ENCODE results near the gene PSENEN.

Gene PSENEN

DNA sequence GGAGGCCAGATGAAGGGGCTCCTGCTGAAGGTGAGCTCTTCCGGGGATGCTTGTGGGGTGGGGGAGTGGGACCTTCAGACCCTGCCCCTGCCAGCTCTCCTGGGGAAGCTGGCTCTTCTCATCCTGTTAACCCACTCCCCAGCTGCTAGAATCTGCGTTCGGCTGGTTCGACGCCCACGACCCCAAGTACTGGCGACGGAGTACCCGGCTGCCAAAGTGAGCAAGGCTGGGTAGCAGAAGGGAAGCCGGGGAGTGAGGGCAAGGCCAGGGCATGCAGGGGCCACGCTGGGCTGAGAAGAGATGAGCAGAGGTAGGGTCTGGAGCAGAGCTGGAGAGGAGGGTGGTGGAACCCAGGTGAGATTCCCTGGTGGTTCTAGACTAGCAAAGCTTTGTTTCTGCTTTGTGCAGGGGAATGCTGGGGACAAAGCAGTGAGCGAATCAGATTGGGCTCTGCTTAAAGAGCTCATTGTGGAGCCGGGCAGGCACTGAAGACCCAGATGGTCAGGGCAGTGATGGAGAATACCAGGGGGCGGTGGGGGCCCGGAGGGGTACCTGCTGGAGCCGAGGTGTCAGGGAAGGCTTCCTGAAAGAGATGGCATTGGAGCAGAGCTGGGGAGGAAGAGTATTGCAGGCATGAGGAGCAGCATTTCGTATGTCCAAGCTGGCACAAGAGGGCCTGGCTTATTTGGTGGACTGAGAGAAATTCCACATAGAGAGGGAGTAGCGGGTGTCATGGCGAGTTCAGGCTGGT, 17.3 kb upstream of the PSENEN start:
- Histone ChIP-seq H2AK5ac (ENCODE audit: low read length, severe bottlenecking) (no peak overlapping the region), H3K4me1 (ENCODE audit: control insufficient read depth, insufficient read depth, low read depth, low read length) (no peaks in the 10 kb centered on the region), H2BK5ac (ENCODE audit: low read depth, low read length, poor library complexity, severe bottlenecking) (no peak overlapping the region), H2BK120ac (ENCODE audit: low read depth, low read length) (no peak overlapping the region), H3K79me1 (replicated peaks; ENCODE audit: low read length, poor library complexity, severe bottlenecking) (peaks cover 73% of the 10 kb centered on the region), H3K4ac (ENCODE audit: low read depth in 1 of 2, low read length in 2 of 2) (no peak overlapping the region), H3K18ac (ENCODE audit: low read depth in 1 of 2, low read length in 2 of 2) (no peak overlapping the region), H2AFZ (ENCODE audit: low read depth, low read length) (no peak overlapping the region), H4K8ac (ENCODE audit: low read length) (no peak overlapping the region), H3K9ac (ENCODE audit: low read length) (no peak overlapping the region), H3K4me2 (ENCODE audit: low read length, poor library complexity, severe bottlenecking) (no peak overlapping the region), H3K27me3 (ENCODE audit: control insufficient read depth in 1 of 2, insufficient read depth in 1 of 2, low read length in 2 of 2) (no peaks in the 10 kb centered on the region), H3K36me3 (ENCODE audit: control insufficient read depth in 1 of 2, insufficient read depth in 2 of 2, low read depth in 1 of 2, low read length in 2 of 2) (peaks cover 88 to 99% of the 10 kb centered on the region in 2 experiments), H2BK12ac (ENCODE audit: low read length in 2 of 2) (no peak overlapping the region), H3K14ac (ENCODE audit: low read length in 2 of 2) (no peak overlapping the region), H3K9me3 (ENCODE audit: control insufficient read depth, low read length) (no peaks in the 10 kb centered on the region), H4K91ac (ENCODE audit: low read length) (no peak overlapping the region), H3K27ac (ENCODE audit: low read length, poor library complexity, severe bottlenecking) (no peak overlapping the region), H2BK15ac (ENCODE audit: low read depth, poor library complexity, severe bottlenecking) (no peak overlapping the region), H3K4me3 (ENCODE audit: insufficient read depth in 1 of 2, low read depth in 1 of 2, low read length in 2 of 2) (no peak overlapping the region), H3K23ac (ENCODE audit: low read length in 2 of 2) (no peak overlapping the region)
- DNase-seq: no peak
- WGBS: 97% methylated on average over 19 of the region's 19 CpGs

GRCh38 chr19:35729021-35729420, 16.4 kb upstream of the PSENEN start:
- Histone ChIP-seq H2BK120ac (ENCODE audit: low read depth, low read length) (no peak overlapping the region), H2BK5ac (ENCODE audit: low read depth, low read length, poor library complexity, severe bottlenecking) (no peak overlapping the region), H3K4me2 (ENCODE audit: low read length, poor library complexity, severe bottlenecking) (no peak overlapping the region), H3K4ac (ENCODE audit: low read depth in 1 of 2, low read length in 2 of 2) (no peak overlapping the region), H4K91ac (ENCODE audit: low read length) (no peak overlapping the region), H3K23ac (ENCODE audit: low read length in 2 of 2) (no peak overlapping the region), H2BK12ac (ENCODE audit: low read length in 2 of 2) (no peak overlapping the region), H3K4me1 (ENCODE audit: control insufficient read depth, insufficient read depth, low read depth, low read length) (no peaks in the 10 kb centered on the region), H3K9ac (ENCODE audit: low read length) (no peak overlapping the region), H3K14ac (ENCODE audit: low read length in 2 of 2) (no peak overlapping the region), H3K27me3 (ENCODE audit: control insufficient read depth in 1 of 2, insufficient read depth in 1 of 2, low read length in 2 of 2) (no peaks in the 10 kb centered on the region), H3K9me3 (ENCODE audit: control insufficient read depth, low read length) (no peaks in the 10 kb centered on the region), H3K18ac (ENCODE audit: low read depth in 1 of 2, low read length in 2 of 2) (no peak overlapping the region), H4K8ac (ENCODE audit: low read length) (no peak overlapping the region), H3K4me3 (ENCODE audit: insufficient read depth in 1 of 2, low read depth in 1 of 2, low read length in 2 of 2) (no peak overlapping the region), H3K27ac (ENCODE audit: low read length, poor library complexity, severe bottlenecking) (no peak overlapping the region), H2BK15ac (ENCODE audit: low read depth, poor library complexity, severe bottlenecking) (no peak overlapping the region), H2AK5ac (ENCODE audit: low read length, severe bottlenecking) (no peak overlapping the region), H3K79me1 (replicated peaks; ENCODE audit: low read length, poor library complexity, severe bottlenecking) (peaks cover 70% of the 10 kb centered on the region), H3K36me3 (ENCODE audit: control insufficient read depth in 1 of 2, insufficient read depth in 2 of 2, low read depth in 1 of 2, low read length in 2 of 2) (peaks cover 87 to 99% of the 10 kb centered on the region in 2 experiments), H2AFZ (ENCODE audit: low read depth, low read length) (no peak overlapping the region)
- no peak for DNase-seq
- WGBS: 98% methylated on average over 17 of the region's 18 CpGs

DNA sequence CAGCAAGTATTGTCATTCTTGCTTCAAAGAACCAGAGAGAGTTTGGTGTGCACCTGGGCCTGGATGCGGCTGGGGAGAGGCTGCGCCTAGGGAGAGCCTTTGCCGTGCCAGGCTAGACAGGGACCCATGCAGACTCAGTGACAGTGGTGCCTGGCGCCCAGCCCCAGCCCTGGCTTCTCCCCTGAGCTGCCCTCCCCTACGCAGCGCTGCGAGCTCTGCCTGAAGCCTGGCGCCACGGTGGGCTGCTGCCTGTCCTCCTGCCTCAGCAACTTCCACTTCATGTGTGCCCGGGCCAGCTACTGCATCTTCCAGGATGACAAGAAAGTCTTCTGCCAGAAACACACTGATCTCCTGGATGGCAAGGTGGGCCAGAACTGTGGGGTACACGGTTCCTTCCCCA, 15.7 kb upstream of the PSENEN start:
- H3K9me3 ChIP-seq (ENCODE audit: control insufficient read depth, low read length): no peaks in the 10 kb centered on the region
- H3K4me2 ChIP-seq (ENCODE audit: low read length, poor library complexity, severe bottlenecking): no peak overlapping the region
- H4K91ac ChIP-seq (ENCODE audit: low read length): no peak overlapping the region
- H3K18ac ChIP-seq (ENCODE audit: low read depth in 1 of 2, low read length in 2 of 2): no peak overlapping the region
- H3K14ac ChIP-seq (ENCODE audit: low read length in 2 of 2): no peak overlapping the region
- no peak overlapping the region for H3K4me3 ChIP-seq (ENCODE audit: insufficient read depth in 1 of 2, low read depth in 1 of 2, low read length in 2 of 2)
- H3K4ac ChIP-seq (ENCODE audit: low read depth in 1 of 2, low read length in 2 of 2): no peak overlapping the region
- H3K36me3 ChIP-seq (ENCODE audit: control insufficient read depth in 1 of 2, insufficient read depth in 2 of 2, low read depth in 1 of 2, low read length in 2 of 2): peaks cover 87 to 99% of the 10 kb centered on the region in 2 experiments
- H3K23ac ChIP-seq (ENCODE audit: low read length in 2 of 2): no peak overlapping the region
- 94% methylated on average over 11 of the region's 11 CpGs for WGBS
- H2BK5ac ChIP-seq (ENCODE audit: low read depth, low read length, poor library complexity, severe bottlenecking): no peak overlapping the region
- H3K4me1 ChIP-seq (ENCODE audit: control insufficient read depth, insufficient read depth, low read depth, low read length): peaks cover 2% of the 10 kb centered on the region
- H2AK5ac ChIP-seq (ENCODE audit: low read length, severe bottlenecking): no peak overlapping the region
- no peak overlapping the region for H2BK12ac ChIP-seq (ENCODE audit: low read length in 2 of 2)
- H4K8ac ChIP-seq (ENCODE audit: low read length): no peak overlapping the region
- H2BK120ac ChIP-seq (ENCODE audit: low read depth, low read length): no peak overlapping the region
- H3K9ac ChIP-seq (ENCODE audit: low read length): no peak overlapping the region
- DNase-seq: no peak
- peaks cover 69% of the 10 kb centered on the region for H3K79me1 ChIP-seq (replicated peaks; ENCODE audit: low read length, poor library complexity, severe bottlenecking)
- H2AFZ ChIP-seq (ENCODE audit: low read depth, low read length): no peak overlapping the region
- no peak overlapping the region for H2BK15ac ChIP-seq (ENCODE audit: low read depth, poor library complexity, severe bottlenecking)
- H3K27me3 ChIP-seq (ENCODE audit: control insufficient read depth in 1 of 2, insufficient read depth in 1 of 2, low read length in 2 of 2): no peaks in the 10 kb centered on the region
- no peak overlapping the region for H3K27ac ChIP-seq (ENCODE audit: low read length, poor library complexity, severe bottlenecking)

DNA sequence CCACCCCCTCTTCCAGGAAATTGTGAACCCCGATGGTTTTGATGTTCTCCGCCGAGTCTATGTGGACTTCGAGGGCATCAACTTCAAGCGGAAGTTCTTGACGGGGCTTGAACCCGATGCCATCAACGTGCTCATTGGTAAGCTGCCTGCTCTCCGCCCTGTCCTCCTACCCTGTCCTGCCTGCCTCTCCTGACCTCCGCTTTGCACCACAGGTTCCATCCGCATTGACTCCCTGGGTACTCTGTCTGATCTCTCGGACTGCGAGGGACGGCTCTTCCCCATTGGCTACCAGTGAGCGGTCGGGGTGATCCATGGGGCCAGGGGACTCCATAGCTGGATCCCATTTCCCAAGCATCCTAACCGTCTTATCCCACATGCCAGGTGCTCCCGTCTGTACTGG, 15.1 kb upstream of the PSENEN start:
- H2BK5ac ChIP-seq (ENCODE audit: low read depth, low read length, poor library complexity, severe bottlenecking): no peak overlapping the region
- 98% methylated on average over 18 of the region's 18 CpGs for WGBS
- no peaks in the 10 kb centered on the region for H3K9me3 ChIP-seq (ENCODE audit: control insufficient read depth, low read length)
- H2AK5ac ChIP-seq (ENCODE audit: low read length, severe bottlenecking): no peak overlapping the region
- H3K23ac ChIP-seq (ENCODE audit: low read length in 2 of 2): no peak overlapping the region
- no peak overlapping the region for H3K27ac ChIP-seq (ENCODE audit: low read length, poor library complexity, severe bottlenecking)
- no peak overlapping the region for H3K9ac ChIP-seq (ENCODE audit: low read length)
- H2BK12ac ChIP-seq (ENCODE audit: low read length in 2 of 2): no peak overlapping the region
- H3K4me1 ChIP-seq (ENCODE audit: control insufficient read depth, insufficient read depth, low read depth, low read length): peaks cover 2% of the 10 kb centered on the region
- no peak overlapping the region for H2BK120ac ChIP-seq (ENCODE audit: low read depth, low read length)
- H2AFZ ChIP-seq (ENCODE audit: low read depth, low read length): no peak overlapping the region
- no peaks in the 10 kb centered on the region for H3K27me3 ChIP-seq (ENCODE audit: control insufficient read depth in 1 of 2, insufficient read depth in 1 of 2, low read length in 2 of 2)
- no peak overlapping the region for H3K14ac ChIP-seq (ENCODE audit: low read length in 2 of 2)
- peaks cover 67% of the 10 kb centered on the region for H3K79me1 ChIP-seq (replicated peaks; ENCODE audit: low read length, poor library complexity, severe bottlenecking)
- H2BK15ac ChIP-seq (ENCODE audit: low read depth, poor library complexity, severe bottlenecking): no peak overlapping the region
- no peak overlapping the region for H3K4ac ChIP-seq (ENCODE audit: low read depth in 1 of 2, low read length in 2 of 2)
- H3K4me2 ChIP-seq (ENCODE audit: low read length, poor library complexity, severe bottlenecking): no peak overlapping the region
- no peak overlapping the region for H4K91ac ChIP-seq (ENCODE audit: low read length)
- DNase-seq: no peak
- H3K4me3 ChIP-seq (ENCODE audit: insufficient read depth in 1 of 2, low read depth in 1 of 2, low read length in 2 of 2): no peak overlapping the region
- H3K36me3 ChIP-seq (ENCODE audit: control insufficient read depth in 1 of 2, insufficient read depth in 2 of 2, low read depth in 1 of 2, low read length in 2 of 2): peaks cover 87 to 99% of the 10 kb centered on the region in 2 experiments
- no peak overlapping the region for H4K8ac ChIP-seq (ENCODE audit: low read length)
- H3K18ac ChIP-seq (ENCODE audit: low read depth in 1 of 2, low read length in 2 of 2): no peak overlapping the region

Data from mesenchymal stem cell (in vitro differentiated cells and primary cell).